KBM-7 (cell line): ENCODE results near the gene MBP.
"Not testable (repeated sequence)": the region's sequence is repeated elsewhere in the genome, so short reads cannot be mapped to it uniquely, and the experiment has no call there.

Experiments used
- DNase-seq: peaks from one replicate; pipeline ENCODE4 v3.0.0-alpha.2; 2015
- in situ Hi-C: fragments of 300-500 bp; cut with MboI; formaldehyde crosslinking; loops from 2 replicates; pipeline ENCODE4 v1.14.3; 2020; ENCODE audit warnings: low sequenced_read_pairs, low pct_unique_long_range_greater_than_20kb, mixed read lengths

The MBP gene

DNA sequence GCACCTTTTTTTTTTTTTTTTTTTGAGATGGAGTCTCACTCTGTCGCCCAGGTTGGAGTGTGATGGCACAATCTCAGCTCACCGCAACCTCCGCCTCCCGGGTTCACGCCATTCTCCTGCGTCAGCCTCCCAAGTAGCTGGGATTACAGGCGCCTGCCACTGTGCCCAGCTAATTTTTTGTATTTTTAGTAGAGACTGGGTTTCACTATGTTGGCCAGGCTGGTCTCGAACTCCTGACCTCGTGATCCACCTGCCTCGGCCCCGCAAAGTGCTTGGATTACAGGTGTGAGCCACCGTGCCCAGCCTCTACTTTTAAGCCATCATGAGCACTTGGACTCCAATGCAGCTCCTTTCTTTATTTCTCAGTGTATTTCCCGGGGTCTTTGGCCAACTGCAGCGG, 111.1 kb downstream of the MBP start:
- in situ Hi-C loops, DNase-seq: not testable (repeated sequence)

DNA sequence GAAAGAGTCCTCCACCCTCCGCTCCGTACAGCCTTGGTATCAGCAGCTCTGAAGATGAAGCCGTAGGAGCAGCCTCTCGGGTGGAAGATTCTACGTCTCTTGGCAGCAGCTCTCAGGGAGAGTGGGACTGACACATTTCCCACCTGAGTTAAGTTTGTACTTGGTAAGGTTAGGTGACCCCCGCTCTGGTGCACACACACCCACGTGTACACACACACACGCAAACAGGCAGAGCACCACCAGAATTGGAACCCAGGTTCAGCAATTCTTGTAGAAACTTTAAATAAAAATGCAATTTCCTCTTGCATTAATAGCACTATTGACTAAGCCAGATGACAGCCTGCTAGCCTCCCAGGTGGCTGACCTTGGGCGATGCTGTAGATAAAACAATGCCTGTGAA, 111.5 kb downstream of the MBP start:
- in situ Hi-C loops = no loop called here
- no peak for DNase-seq

DNA sequence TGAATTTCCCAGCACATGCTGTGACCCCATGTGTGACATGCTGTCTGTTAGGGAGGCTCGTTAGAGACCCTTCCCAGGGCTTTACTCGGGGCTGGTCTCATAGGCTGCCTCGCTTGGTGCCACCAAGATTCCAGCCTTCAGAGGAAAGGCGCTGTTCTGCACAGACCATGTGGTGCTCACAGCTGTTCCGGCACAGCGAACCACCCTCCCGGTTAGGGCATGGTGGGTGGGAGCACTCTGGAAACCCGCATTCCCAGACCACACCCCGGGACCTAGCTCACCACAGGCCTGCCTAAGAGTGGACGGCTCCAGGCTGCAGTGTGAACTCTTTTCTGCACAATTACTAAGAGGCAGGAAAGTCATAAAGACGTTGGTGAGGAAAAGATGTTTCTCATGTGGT, 112.0 kb downstream of the MBP start:
- in situ Hi-C loops = no loop called here
- no peak for DNase-seq

DNA sequence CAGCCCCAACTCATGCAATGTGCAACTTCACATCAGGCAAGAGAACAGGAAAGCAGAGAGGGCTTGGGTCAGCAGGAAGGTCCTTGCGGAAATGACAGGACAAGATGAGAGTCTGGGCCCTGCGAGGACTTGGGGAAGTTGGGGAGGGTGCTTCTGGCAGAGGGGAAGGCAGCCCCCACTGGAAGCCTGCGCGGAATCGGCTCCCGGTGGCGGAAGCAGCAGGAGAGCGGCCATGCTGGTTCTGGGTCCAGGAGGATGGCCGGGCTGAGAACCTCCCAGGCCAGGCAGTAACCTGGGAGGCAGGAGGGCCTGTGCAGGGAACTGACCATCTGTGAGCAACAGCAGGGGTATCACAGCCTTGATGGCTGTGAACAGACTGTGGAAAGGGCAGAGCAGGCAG, 112.9 kb downstream of the MBP start:
- in situ Hi-C loops = no loop called here
- no peak for DNase-seq

- DNase-seq, in situ Hi-C loops: not testable (repeated sequence)
Measured at GRCh38 chr18:77018650-77019049, 113.9 kb downstream of the MBP start.

DNA sequence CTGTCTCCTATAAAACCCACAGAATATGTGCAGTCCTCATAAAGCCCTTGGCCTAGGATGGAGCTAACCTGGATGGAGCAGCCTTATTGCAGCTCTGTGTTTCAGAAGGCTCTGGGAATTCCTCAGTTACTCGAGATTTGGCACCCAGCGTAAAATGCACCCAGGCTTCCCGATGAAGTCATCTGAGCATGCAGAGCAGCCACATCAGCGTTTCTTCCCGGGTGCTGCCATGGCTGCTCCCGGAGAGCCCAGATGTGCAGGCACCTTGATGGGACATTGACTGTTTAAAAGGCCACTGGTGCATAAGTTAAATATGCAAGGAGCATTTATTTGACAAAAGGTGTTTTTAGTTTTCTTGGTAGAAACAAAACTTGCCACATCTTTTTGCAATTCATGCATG, 115.2 kb downstream of the MBP start:
- in situ Hi-C loops = no loop called here

GRCh38 chr18:77016936-77017335, 115.6 kb downstream of the MBP start:
- in situ Hi-C loops = no loop called here
- DNase-seq = no peak

More for the DNA sequence above, 115.2 kb downstream of the MBP start:
- no peak for DNase-seq

GRCh38 chr18:77015771-77016710, 116.5 kb downstream of the MBP start:
- DNase-seq = no peak
- in situ Hi-C loops = no loop called here

DNA sequence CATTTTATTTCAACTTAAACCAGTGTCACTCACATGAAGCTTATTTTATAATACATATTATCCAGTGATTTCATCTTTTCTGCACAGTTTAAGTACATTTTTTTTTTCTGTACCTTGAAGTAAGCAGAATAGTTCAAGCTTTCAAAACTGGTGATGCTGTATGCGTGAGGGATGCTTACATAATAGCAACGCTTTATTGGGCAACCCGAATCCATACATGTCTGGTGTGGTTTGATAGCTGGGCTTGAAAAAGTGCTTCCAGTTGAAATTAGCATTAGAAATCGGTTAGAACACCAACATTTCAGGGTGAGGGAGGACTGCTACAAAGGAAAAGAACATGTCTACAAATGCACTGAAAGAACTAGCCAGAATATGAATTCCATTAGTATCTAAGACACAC, 117.4 kb downstream of the MBP start:
- in situ Hi-C loops = no loop called here
- no peak for DNase-seq

GRCh38 chr18:77014538-77014937, 118.0 kb downstream of the MBP start:
- no peak for DNase-seq
- in situ Hi-C loops = no loop called here

DNA sequence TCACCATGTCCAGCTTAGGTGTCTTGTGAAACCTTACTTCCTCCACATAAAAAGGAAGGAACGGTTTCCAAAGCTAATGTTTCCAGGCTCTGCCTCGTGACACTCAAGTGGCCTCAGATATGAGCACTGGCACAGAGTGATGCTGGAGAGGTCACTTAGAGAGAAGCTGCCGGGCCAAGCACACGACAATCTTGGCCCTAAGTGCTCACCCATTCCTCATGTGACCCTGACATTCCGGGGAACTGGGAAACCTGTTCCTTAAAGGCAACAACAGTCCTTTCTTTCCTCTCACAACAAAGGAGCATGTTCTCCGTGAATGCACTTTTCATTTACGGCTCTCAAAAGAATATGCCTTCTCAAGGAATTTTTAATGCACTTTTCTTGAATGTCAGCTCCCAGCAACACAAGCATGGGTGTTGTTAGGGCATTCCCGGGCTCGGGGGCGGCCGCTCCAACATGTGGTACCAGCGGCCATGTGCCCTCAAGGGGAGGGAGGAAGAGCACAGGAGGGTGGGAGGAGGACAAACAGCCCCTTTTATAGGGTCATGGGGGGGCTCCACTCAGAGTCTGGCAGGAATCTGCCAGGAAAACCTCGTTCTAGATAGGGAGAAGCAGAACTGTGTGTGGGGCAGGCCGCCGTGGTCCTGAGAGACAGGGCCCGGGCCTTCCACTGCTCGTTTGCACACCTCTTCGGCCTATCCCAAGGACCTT, 118.6 kb downstream of the MBP start:
- in situ Hi-C loops = no loop called here
- no peak for DNase-seq

GRCh38 chr18:77012806-77013541, 119.6 kb downstream of the MBP start:
- in situ Hi-C loops = no loop called here
- DNase-seq = no peak

- in situ Hi-C loops = no loop called here
- no peak for DNase-seq
Measured at GRCh38 chr18:77012120-77012519, 120.5 kb downstream of the MBP start.

GRCh38 chr18:77009675-77010074, 122.9 kb downstream of the MBP start:
- in situ Hi-C loops = no loop called here

DNA sequence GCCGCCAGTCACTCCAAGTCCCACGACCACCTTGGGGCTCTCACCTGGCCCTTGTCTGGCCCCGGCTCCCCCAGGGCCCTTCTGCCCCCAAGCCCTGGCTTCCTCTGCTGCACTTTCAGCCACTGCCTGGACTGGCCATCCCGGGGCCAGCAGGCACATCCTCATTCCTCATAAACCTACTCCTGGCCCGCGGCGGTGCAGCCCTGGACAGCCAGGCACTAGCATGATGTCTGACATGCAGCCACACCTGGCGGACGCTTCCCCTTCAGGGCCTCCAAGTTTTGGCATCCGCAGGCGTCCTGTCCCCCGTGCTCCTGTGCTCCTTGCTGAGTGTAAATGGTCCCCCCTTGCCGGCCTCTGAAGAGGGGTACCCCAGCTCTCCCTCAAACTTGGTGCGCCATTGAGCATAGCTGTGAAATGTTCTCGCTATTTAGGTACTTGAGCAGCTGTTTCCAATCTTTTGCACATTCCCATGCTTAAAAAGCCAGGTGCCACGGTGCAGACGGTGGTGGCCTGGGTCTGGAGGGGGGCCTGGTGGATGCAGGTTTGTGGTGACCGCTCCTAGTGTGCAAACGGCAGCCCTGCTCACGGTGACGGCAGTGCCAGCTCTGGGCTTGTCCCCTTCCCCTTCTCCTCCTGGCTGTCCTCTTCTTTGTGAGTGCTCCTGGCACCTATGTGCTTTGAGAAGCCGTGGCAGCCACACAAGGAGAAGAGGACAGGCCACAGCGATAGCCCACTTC, 123.8 kb downstream of the MBP start:
- no peak for DNase-seq
- in situ Hi-C loops = no loop called here

More at GRCh38 chr18:77009675-77010074, 122.9 kb downstream of the MBP start:
- DNase-seq = no peak

DNA sequence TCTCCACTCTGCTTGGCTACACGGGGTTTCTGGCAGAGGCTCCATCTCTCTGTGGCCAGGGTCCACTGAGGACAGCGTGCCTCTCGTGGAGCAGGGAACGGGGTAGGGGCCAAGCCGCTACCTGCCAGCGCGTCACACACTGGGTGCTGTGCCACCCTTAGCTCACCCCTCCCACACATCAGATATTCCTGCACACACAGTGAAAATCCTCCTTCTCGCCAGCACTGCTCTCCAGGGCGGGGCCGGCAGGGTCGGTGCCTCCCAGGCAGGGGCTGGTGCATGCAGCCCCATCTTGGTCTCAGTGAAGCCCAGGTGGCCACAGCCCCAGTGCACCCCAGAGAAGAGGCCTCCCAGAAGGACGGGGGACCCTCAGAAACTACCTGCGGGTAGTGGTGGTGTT, 124.6 kb downstream of the MBP start:
- in situ Hi-C loops = no loop called here

DNA sequence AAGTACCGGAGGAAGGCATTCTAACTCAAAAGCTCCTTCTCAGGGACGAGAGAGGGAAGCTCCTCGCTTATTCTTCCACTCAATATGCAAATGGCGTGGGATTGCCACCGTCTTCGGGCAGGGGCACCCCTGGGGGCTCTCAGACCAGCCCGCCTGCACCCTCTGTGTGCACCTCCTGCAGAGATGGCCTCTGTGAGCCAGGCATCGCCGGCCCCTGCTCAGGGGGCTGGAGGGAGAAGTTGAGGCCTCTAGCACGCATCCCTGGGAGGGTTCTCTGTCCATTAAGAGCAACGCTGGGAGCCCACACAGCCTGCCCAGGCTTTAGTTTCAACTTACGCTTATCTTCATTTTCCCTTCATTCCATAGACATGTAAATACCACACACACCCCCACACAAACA, 125.3 kb downstream of the MBP start:
- in situ Hi-C loops = no loop called here
- DNase-seq = no peak

More for the DNA sequence above, 124.6 kb downstream of the MBP start:
- no peak for DNase-seq

DNA sequence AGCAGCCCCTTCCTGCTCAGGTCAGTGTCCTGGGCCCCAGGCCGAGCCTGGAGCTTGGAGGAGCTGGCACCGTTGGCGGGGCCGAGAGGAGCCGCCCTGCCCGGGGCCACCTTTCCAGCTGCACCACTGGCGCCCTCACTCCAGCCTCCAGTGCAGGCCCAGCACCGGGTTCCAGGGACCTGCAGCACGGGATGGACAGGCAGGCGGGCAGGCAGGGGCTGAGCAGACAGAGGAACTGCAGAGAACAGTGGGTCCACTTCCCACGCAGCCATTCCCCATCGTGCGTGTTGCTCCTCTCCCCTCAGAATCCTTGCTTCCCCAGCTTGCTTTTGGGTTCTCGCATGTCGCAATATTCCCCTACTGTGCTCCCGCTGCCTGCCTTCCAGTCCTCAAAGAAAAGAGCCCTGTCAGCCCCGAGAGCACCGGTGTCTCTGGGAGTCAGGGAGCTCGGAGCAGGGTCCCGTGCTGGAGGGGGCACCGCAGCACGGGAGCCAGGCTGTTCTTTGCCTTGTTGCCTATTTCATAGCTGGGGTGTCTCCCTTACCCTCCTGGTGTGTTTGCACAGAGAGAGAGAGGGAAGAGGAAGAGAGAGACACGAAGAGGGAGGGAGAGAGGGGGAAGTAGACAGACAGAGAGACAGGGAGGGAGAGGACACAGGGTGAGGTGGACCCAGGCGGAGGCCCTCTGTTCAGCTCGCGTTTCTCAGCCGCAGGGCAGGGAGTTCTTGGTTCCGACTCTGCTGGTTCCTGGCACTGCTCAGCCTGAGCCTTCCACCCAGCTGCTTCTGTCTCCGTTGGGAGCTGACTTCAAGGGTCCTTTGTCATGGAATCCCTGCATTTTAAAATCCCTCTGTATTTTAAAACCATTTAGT, 126.0 kb downstream of the MBP start:
- DNase-seq = peak; percentile 13

More for the DNA sequence above, 126.0 kb downstream of the MBP start:
- in situ Hi-C loops = no loop called here
